Activated CD8-positive, alpha-beta memory T cell treated with anti-CD3 and anti-CD28 coated beads for 48 hours (primary cell): ENCODE data around the gene DPP3.

Experiments
- DNase-seq, 3 experiments: peaks; one replicate each; pipeline ENCODE4 v3.0.0-alpha.2; 2020; ENCODE audit warnings: low read depth in 2 of 3, low spot score in 2 of 3

Gene DPP3

GRCh38 chr11:66479394-66480116, 679 bp upstream of the DPP3 start:
- no peak for DNase-seq

GRCh38 chr11:66484806-66485380, 4.7 kb downstream of the DPP3 start:
- DNase-seq, result no peak

GRCh38 chr11:66488957-66489356, 8.7 kb downstream of the DPP3 start:
- DNase-seq, result no peak

GRCh38 chr11:66489636-66490035, 9.4 kb downstream of the DPP3 start:
- no peak for DNase-seq

- no peak for DNase-seq
Measured at GRCh38 chr11:66491315-66491935, 11.2 kb downstream of the DPP3 start.

GRCh38 chr11:66492161-66492865, 12.1 kb downstream of the DPP3 start:
- DNase-seq, result no peak

- DNase-seq, result no peak
Measured at GRCh38 chr11:66493130-66493529, 12.9 kb downstream of the DPP3 start.

GRCh38 chr11:66494458-66494857, 14.2 kb downstream of the DPP3 start:
- DNase-seq, result no peak

GRCh38 chr11:66494935-66495334, 14.7 kb downstream of the DPP3 start:
- no peak for DNase-seq

- DNase-seq, result no peak
Measured at GRCh38 chr11:66495401-66495854, 15.2 kb downstream of the DPP3 start.

GRCh38 chr11:66497206-66497605, 17.0 kb downstream of the DPP3 start:
- no peak for DNase-seq

GRCh38 chr11:66498506-66498905, 18.3 kb downstream of the DPP3 start:
- no peak for DNase-seq

- DNase-seq, result no peak
Measured at GRCh38 chr11:66505276-66505816, 25.1 kb downstream of the DPP3 start.

- DNase-seq, result no peak
Measured at GRCh38 chr11:66509131-66509561, 28.9 kb downstream of the DPP3 start.

- peak; percentile 66 to 72 (median 66) for DNase-seq
Measured at GRCh38 chr11:66510271-66510989, 30.2 kb downstream of the DPP3 start, which contains the start of gene BBS1. BBS1 (plus strand) TSS chr11:66510635; CDS start chr11:66510660, 25 bp downstream.

- DNase-seq, result no peak
Measured at GRCh38 chr11:66510990-66511339, 30.7 kb downstream of the DPP3 start.

GRCh38 chr11:66523611-66524010, 43.4 kb downstream of the DPP3 start:
- DNase-seq, result no peak

- no peak for DNase-seq
Measured at GRCh38 chr11:66524304-66525040, 44.2 kb downstream of the DPP3 start.

- no peak for DNase-seq
Measured at GRCh38 chr11:66529069-66529468, 48.8 kb downstream of the DPP3 start.

- no peak for DNase-seq
Measured at GRCh38 chr11:66529655-66530054, 49.4 kb downstream of the DPP3 start.
